Stimulated activated CD4-positive, alpha-beta T cell treated with anti-CD3 and anti-CD28 coated beads, Interleukin-12 subunit alpha, Interleukin-12 subunit beta, amount 100 ng/mL, for 48 hours (primary cell): ENCODE data around the gene FAM151B.
"Not testable (repeated sequence)": the region's sequence is repeated elsewhere in the genome, so short reads cannot be mapped to it uniquely, and the experiment has no call there.

Experiments
- DNase-seq, 3 donors: peaks; one replicate each; pipeline ENCODE4 v3.0.0-alpha.2; 2020; ENCODE audit warnings: low read depth in 2 of 3, low spot score in 1 of 3

The FAM151B gene

GRCh38 chr5:80487829-80488721, at the start of gene FAM151B:
TSS of gene FAM151B (plus strand) at chr5:80488100. CDS start at chr5:80488124, 24 bp downstream.
- peak; percentile 50 to 74 (median 67) for DNase-seq

- no peak for DNase-seq
Observed at GRCh38 chr5:80438739-80439138, 49.2 kb upstream of the FAM151B start.

GRCh38 chr5:80439213-80439612, 48.7 kb upstream of the FAM151B start:
- no peak for DNase-seq

GRCh38 chr5:80442742-80443141, 45.2 kb upstream of the FAM151B start:
- DNase-seq = no peak

GRCh38 chr5:80453366-80453765, 34.5 kb upstream of the FAM151B start:
- no peak for DNase-seq

GRCh38 chr5:80463269-80463668, 24.6 kb upstream of the FAM151B start:
- no peak for DNase-seq

- DNase-seq = no peak
Observed at GRCh38 chr5:80466669-80467485, 21.0 kb upstream of the FAM151B start.

GRCh38 chr5:80468131-80468530, 19.8 kb upstream of the FAM151B start:
- DNase-seq = no peak

- not testable (repeated sequence) for DNase-seq
Observed at GRCh38 chr5:80470631-80471030, 17.3 kb upstream of the FAM151B start.

- DNase-seq = no peak
Observed at GRCh38 chr5:80474929-80475328, 13.0 kb upstream of the FAM151B start.

- no peak for DNase-seq
Observed at GRCh38 chr5:80479713-80480112, 8.2 kb upstream of the FAM151B start.

GRCh38 chr5:80480354-80480753, 7.5 kb upstream of the FAM151B start:
- no peak for DNase-seq

GRCh38 chr5:80481019-80481893, 6.6 kb upstream of the FAM151B start:
- DNase-seq = peak in 1 of 3 donors; percentile 15

- DNase-seq = no peak
Observed at GRCh38 chr5:80482578-80482977, 5.3 kb upstream of the FAM151B start.

- DNase-seq = no peak
Observed at GRCh38 chr5:80483636-80484232, 4.2 kb upstream of the FAM151B start.

- DNase-seq = no peak
Observed at GRCh38 chr5:80487444-80487828, 464 bp upstream of the FAM151B start.

- no peak for DNase-seq
Observed at GRCh38 chr5:80491296-80491695, 3.4 kb downstream of the FAM151B start.

- DNase-seq = no peak
Observed at GRCh38 chr5:80492741-80493140, 4.8 kb downstream of the FAM151B start.

GRCh38 chr5:80493443-80493842, 5.5 kb downstream of the FAM151B start:
- not testable (repeated sequence) for DNase-seq

GRCh38 chr5:80495891-80496290, 8.0 kb downstream of the FAM151B start:
- DNase-seq = no peak

- DNase-seq = no peak
Observed at GRCh38 chr5:80502800-80503199, 14.9 kb downstream of the FAM151B start.
